Stimulated activated naive CD4-positive, alpha-beta T cell (primary cell): ENCODE measurements around the gene ENO2.
"Not testable (repeated sequence)": the region's sequence is repeated elsewhere in the genome, so short reads cannot be mapped to it uniquely, and the experiment has no call there.

Experiments
- DNase-seq, 6 experiments: peaks; one replicate each; lab custom pipeline; 2025; lab: John Stamatoyannopoulos, UW

The ENO2 gene

DNA sequence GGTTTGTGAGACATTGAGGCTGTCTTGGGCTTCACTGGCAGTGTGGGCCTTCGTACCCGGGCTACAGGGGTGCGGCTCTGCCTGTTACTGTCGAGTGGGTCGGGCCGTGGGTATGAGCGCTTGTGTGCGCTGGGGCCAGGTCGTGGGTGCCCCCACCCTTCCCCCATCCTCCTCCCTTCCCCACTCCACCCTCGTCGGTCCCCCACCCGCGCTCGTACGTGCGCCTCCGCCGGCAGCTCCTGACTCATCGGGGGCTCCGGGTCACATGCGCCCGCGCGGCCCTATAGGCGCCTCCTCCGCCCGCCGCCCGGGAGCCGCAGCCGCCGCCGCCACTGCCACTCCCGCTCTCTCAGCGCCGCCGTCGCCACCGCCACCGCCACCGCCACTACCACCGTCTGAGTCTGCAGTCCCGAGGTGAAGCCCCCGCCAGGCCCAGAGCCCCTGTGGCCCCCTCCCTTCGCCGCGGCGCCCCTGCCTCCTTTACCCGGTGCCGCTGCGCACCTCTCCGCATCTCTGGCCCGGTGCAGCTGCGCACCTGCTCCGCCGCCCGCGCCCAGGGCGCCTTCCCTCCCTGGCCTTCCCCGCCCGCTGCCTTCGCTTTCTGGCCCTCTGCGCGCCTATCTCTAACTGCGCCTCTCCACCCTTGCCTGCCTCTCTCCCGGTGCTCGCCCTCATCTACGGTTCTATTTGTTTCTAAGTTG lies at the start of gene ENO2:
TSS of gene ENO2 (plus strand) at position 335 of the 701 bp plus-strand sequence. CDS start 1,253 bp downstream, outside the sequence.
- peak; percentile 73 to 83 (median 79) for DNase-seq

DNA sequence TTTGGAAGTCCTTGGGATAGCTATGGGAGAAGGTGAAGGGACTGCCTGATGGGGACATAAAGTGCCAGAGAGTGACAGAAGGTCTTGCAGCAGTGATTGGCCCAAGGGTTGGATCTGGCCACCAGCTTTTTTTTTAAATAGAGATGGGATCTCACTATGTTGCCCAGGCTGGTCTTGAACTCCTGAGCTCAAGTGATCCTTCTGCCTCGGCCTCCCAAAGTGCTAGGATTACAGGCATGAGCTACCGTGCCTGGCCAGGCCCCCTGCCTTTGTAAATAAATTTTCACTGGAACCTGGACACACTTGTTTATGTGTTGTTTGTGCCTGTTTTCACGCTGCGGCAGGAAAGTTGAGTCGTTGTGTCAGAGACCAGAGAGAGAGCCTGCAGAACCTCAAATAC lies 49.1 kb upstream of the ENO2 start:
- not testable (repeated sequence) for DNase-seq

DNA sequence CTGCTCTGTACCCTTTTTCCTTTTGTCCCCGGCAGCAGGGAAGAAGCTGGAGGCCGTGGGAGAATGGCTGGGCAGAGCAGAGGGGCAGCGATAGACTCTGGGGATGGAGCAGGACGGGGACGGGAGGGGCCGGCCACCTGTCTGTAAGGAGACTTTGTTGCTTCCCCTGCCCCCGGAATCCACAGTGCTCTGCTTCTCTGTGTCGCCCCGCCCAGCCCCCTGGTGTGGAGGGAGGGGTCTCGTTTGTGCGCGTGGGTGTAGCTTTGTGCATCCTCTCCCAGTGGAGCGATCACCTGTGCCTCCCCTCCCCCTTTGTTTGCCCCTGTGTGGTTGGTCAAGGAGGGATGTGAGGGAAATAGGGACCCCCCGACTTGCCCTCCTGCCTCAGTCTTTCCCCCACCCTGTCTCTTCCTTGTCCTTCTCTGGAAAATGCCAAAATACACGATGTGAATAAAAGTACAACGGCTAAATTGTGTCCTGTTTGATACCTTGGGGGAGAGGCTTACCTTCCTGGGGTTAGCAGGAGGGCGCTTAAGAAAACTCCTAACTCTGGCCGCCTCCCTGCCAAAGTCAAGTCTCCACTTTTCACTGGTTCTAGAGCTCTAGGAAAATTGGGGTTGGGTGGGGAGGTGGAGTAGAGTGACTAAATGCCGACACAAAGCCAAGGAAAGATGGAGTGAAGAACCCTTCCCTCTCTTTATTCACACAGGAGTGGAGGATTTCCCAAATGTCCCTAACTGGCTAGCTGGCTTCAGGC lies 48.0 kb upstream of the ENO2 start:
- DNase-seq: no peak

GRCh38 chr12:6866920-6867412 lies 47.4 kb upstream of the ENO2 start:
- peak in 1 of 6 experiments; percentile 63 for DNase-seq

DNA sequence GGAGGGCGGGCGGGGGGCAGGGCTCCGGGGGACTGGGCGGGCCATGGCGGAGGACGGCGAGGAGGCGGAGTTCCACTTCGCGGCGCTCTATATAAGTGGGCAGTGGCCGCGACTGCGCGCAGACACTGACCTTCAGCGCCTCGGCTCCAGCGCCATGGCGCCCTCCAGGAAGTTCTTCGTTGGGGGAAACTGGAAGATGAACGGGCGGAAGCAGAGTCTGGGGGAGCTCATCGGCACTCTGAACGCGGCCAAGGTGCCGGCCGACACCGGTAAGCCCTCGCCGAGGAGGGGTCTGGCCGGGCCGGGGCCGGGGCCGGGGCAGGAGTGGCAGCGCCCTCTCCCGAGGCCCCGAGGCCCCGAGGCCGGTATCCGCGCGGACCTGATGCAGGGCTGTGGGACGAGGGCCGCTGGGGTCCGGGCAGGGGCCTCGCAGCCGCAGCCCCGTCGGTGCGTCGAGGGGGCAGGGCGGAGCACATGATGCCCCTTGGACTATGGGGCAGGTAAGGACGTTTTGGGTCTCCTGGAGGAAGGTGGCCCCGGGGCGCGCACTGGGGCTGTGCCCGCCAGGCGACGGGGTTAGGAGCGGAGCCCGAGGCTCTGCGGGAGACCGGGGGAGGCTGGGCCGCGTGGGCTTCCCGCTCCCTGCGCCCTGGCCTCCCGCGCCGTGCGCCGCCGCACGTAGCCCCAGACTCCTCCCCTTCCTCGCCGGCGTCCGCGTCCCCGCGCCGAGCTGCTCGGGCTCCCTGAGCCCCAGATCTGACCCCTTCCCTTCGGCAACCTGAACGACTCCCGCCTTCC lies 46.8 kb upstream of the ENO2 start, which contains the start of gene TPI1:
TSS of gene TPI1 (plus strand) at position 119 of the 798 bp plus-strand sequence. CDS start at position 155, 36 bp downstream.
- DNase-seq: peak; percentile 34 to 76 (median 69)

GRCh38 chr12:6868211-6869048 lies 46.0 kb upstream of the ENO2 start:
- peak in 1 of 6 experiments; percentile 71 for DNase-seq

DNA sequence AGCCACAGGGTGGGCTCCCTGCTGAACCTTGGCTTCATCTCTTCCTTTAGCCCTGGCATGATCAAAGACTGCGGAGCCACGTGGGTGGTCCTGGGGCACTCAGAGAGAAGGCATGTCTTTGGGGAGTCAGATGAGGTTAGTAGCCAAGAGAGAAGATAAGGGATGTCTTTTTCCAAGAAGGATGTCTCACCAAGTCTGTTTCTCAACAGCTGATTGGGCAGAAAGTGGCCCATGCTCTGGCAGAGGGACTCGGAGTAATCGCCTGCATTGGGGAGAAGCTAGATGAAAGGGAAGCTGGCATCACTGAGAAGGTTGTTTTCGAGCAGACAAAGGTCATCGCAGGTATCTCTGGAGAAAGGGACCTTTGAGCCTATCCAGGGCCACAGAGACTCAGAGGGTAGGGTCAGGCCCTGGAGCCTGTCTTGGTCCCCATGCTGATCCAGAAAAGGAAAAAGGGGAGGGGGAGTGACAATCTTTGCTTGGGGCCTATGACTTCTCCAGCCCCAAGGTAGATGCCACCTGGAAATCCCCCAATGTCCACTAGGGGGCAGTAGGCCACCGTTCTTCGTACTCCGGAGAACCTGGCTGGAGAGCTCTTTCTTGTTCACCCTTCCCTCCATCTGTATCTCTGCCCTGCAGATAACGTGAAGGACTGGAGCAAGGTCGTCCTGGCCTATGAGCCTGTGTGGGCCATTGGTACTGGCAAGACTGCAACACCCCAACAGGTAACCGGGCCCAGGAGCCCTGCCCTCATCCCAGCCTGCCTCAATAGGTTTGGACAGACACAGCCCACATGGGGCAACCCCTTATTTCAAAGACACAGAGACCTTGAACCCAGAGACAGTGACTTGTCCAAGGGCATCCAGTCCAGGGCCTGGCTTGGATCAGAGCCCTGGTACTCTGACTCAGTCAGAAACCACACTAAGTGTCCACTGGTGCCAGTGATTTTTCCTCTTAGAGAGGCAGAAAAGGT lies 45.0 kb upstream of the ENO2 start:
- peak; percentile 64 to 89 (median 78) for DNase-seq

DNA sequence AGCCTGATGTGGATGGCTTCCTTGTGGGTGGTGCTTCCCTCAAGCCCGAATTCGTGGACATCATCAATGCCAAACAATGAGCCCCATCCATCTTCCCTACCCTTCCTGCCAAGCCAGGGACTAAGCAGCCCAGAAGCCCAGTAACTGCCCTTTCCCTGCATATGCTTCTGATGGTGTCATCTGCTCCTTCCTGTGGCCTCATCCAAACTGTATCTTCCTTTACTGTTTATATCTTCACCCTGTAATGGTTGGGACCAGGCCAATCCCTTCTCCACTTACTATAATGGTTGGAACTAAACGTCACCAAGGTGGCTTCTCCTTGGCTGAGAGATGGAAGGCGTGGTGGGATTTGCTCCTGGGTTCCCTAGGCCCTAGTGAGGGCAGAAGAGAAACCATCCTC lies 44.1 kb upstream of the ENO2 start:
- DNase-seq: not testable (repeated sequence)

- peak in 1 of 6 experiments; percentile 16 for DNase-seq
Observed at GRCh38 chr12:6871052-6871957, 43.1 kb upstream of the ENO2 start.

DNA sequence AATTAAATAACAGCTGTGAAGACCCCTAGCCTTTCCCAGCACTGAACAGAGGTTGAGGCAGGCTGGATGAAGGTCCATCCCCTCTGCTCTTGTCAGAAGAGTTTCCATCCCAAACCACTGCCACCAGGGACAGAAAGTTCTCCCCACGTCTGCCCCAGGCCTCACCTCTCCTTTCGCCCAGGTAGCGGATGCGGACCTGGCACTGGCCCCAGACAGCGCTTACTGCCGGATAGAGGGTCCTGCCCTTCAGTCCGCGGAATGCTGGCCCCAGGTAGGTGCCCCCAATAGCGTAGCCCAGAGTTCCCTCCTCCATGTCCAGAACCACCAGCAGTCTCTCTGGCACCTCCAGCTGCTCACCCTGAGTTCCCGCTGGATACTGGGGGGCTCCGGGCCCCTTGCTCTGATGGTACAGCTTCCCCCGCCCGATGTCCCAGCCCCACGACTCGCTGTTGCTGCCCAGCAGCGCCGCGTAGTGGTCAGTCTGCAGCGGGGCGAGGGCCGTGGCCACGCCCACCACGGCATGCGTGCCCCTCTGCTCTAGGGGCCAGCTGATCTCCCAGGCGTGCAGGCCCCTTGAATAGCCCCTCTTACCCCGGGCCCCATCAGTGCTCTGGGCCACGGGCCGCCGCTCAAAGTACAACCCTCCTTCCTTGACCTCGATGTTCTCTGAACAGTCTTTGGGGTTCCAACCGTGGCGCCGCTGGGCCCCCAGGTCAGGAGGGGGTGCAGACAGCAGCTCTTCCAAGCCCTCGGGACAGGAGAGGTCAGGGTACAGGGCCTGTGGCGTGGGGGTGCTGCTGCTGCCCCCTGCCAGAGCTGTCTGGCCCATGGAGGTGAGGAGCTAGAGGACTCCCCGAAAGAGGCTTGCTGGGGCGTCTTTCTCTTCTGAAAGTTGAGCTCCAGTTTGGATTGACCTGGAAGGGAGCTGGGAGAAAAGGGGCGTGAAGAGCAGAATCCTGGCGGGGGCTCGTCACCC lies 42.0 kb upstream of the ENO2 start:
- DNase-seq: peak; percentile 51 to 83 (median 76)

DNA sequence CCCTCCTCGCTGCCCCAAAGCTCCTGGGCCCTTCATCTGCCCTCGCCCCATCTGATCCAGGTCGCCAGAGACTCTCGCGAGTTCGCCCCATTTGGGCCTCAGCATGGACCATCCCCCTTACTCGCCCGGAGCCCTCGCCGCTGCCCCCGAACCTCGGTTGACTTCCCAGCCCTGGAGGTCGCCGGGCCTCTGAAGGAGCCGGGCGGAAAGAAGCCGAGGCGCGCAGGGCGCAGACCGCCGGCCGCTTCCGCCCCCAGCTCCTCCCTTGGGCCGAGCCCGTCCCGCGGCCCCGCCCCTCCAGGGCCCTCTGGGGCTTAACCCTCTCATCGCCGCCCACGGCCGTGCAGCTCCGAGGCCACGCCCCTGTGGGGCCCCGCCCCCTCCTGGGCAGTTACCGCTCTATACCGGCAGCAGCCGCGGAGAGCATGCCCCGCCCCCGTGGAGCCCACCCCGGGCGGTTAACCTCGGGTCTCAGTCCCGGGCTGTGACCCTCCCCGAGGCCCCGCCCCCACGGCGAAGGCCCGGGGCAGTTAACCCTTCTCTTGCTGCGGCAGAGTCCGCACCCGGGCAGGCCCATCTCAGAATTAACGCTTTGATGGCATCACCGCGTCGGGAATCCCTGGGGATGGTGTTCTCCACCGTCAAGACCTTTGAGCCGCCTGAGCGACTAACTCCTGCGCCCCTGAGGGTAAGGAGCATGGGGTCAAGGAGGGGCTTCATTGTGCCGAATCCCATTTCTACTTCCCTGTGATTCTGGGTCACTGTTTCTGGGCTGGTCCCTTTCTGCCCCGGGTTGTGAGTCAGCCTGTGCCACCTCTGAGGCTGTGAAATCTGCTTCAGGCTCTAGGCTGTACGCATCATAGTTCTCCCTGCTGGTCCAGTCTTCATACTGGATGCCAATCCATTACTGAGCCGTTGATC lies 41.0 kb upstream of the ENO2 start, which contains the start of gene SPSB2:
TSS of gene SPSB2 (minus strand) at position 210 of the 921 bp plus-strand sequence. CDS start 402 bp downstream, outside the sequence.
- peak; percentile 93 to 97 (median 96) for DNase-seq

- DNase-seq: not testable (repeated sequence)
Observed at GRCh38 chr12:6874015-6874368, 40.4 kb upstream of the ENO2 start.

- DNase-seq: not testable (repeated sequence)
Observed at GRCh38 chr12:6879824-6880223, 34.6 kb upstream of the ENO2 start.

DNA sequence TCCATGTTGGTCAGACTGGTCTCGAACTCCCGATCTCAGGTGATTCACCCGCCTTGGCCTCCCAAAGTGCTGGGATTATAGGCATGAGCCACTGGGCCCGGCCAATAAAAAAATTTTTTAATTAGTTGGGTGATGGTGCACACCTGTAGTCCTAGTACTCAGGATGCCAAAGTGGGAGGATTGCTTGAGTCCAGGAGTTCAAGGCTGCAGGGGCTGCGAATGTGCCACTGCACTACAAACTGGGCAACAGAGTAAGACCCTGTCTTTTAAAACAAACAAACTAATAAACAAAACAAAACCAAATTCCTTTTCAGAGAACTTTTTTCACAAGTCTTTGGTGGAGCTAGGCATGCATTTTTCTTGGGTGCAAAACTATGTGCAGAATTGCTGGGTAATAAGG lies 31.1 kb upstream of the ENO2 start:
- no peak for DNase-seq

GRCh38 chr12:6883683-6884082 lies 30.7 kb upstream of the ENO2 start:
- no peak for DNase-seq

DNA sequence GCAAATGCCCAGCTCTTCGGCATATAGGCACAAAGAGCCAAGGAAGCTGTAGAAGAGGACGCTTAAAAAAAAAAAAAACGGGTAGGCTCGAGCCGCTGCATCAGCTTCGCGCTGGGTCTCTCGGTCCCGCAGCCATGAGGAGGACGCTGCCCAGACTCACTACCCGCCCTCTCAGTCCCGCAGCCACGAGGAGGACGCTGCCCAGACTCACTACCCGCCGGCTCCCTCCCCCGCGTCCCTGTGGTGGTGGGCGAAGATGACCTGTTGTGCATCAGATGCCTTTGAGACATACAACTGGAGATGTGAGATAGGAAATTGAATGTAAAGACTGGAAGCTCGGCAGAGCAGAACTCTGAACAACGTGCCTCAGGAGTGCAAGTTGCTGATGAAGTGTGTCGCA lies 29.8 kb upstream of the ENO2 start:
- DNase-seq: no peak
